HG03571 (cell line): ENCODE results near the gene GTF2F1.
"Not testable (repeated sequence)": the region's sequence is repeated elsewhere in the genome, so short reads cannot be mapped to it uniquely, and the experiment has no call there.

ENCODE experiments used
- ATAC-seq: cut with Tn5 transposase; IDR thresholded peaks from one replicate; pipeline ENCODE4 v1.9.1; 2021; ENCODE audit not compliant: unreplicated experiment

GTF2F1 gene

GRCh38 chr19:6393074-6393982, at the start of gene GTF2F1:
GTF2F1 (minus strand) TSS chr19:6393164; CDS start chr19:6392995, 169 bp downstream.
- ATAC-seq = peak; percentile 72

GRCh38 chr19:6442087-6442688, 49.2 kb upstream of the GTF2F1 start:
- ATAC-seq = no peak

- no peak for ATAC-seq
Observed at GRCh38 chr19:6440905-6441304, 47.9 kb upstream of the GTF2F1 start.

- no peak for ATAC-seq
Observed at GRCh38 chr19:6439743-6440142, 46.8 kb upstream of the GTF2F1 start.

- ATAC-seq = no peak
Observed at GRCh38 chr19:6433663-6434062, 40.7 kb upstream of the GTF2F1 start, which contains the start of gene SLC25A41. SLC25A41 (minus strand) TSS chr19:6433763; CDS start chr19:6433693, 70 bp downstream.

GRCh38 chr19:6433165-6433564, 40.2 kb upstream of the GTF2F1 start:
- no peak for ATAC-seq

GRCh38 chr19:6431891-6432290, 38.9 kb upstream of the GTF2F1 start:
- no peak for ATAC-seq

GRCh38 chr19:6429419-6430221, 36.7 kb upstream of the GTF2F1 start:
- no peak for ATAC-seq

- ATAC-seq = not testable (repeated sequence)
Observed at GRCh38 chr19:6428692-6429418, 35.9 kb upstream of the GTF2F1 start.

- ATAC-seq = no peak
Observed at GRCh38 chr19:6427131-6427530, 34.2 kb upstream of the GTF2F1 start.

- ATAC-seq = no peak
Observed at GRCh38 chr19:6425732-6426620, 33.0 kb upstream of the GTF2F1 start.

- ATAC-seq = peak; percentile 78
Observed at GRCh38 chr19:6424939-6425731, 32.2 kb upstream of the GTF2F1 start.

- ATAC-seq = no peak
Observed at GRCh38 chr19:6424195-6424938, 31.4 kb upstream of the GTF2F1 start, which contains the start of gene KHSRP. KHSRP (minus strand) TSS chr19:6424811; CDS start chr19:6424701, 110 bp downstream.

GRCh38 chr19:6423499-6424194, 30.7 kb upstream of the GTF2F1 start:
- ATAC-seq = no peak

- ATAC-seq = no peak
Observed at GRCh38 chr19:6421075-6422014, 28.4 kb upstream of the GTF2F1 start.

- ATAC-seq = no peak
Observed at GRCh38 chr19:6418562-6418932, 25.6 kb upstream of the GTF2F1 start.
